Activated CD8-positive, alpha-beta memory T cell treated with anti-CD3 and anti-CD28 coated beads, Interleukin-2, amount 50 U/mL, for 4 hours (primary cell): Measurements from ENCODE around the gene CACNA1F.

Source experiments
- DNase-seq: peaks from one replicate; pipeline ENCODE4 v3.0.0-alpha.2; 2020

The CACNA1F gene

DNA sequence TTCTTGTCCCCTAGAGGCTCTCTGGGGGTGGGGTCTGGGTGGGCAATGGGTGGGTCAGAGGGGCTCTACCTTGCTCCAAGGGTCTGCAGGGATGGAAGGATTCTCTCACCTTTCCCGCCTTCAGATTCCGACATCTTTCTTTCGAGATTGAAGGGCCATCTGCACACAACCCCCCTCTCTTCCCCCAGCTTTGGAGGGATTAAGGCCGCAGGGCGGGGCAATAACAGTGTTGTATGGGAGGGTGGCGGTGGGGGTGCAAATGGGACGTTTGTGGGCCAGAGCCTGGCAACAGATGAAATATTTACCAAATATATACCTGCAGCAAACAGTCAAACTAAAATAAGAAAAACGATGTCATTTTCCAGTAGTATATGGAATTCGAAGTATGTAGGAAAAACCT, at the start of gene CACNA1F:
TSS of gene CACNA1F (minus strand) at position 165 of the 400 bp plus-strand sequence. CDS start at position 134, 31 bp downstream.
- no peak for DNase-seq

DNA sequence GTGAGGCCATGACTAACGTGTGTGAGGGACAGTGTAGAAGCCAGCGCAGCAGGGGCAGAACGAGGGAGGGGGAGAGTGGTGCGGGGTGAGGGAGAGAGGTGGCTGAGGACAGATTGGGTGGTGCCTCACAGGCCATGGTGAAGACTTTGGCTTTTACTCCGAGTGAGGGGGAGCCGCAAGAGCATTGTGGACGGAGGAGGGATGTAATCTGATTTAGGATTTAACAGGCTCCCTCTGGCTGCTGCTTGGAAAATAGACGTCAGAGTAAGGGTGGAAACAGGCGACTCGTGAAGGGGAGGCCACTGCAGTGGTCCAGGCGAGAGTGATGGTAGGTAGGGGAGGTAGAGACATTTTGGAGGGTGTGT, 49.5 kb upstream of the CACNA1F start:
- no peak for DNase-seq

GRCh38 chrX:49278081-49278480, 44.9 kb upstream of the CACNA1F start:
- DNase-seq: no peak

DNA sequence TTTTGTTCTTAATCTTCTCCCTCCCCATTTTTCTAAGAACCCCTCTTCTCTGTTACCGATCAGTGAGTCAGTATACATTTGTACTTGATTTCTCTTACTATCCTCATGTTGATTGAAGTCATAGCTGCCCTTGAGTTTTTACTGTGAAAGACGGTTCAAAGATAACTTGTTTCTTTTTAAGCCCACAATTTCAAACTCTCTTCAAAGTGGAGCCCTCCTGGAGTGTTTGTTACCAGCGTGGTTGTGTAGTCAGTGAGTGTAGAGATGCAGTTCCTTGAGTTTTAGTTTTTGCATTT, 44.3 kb upstream of the CACNA1F start:
- DNase-seq: no peak

DNA sequence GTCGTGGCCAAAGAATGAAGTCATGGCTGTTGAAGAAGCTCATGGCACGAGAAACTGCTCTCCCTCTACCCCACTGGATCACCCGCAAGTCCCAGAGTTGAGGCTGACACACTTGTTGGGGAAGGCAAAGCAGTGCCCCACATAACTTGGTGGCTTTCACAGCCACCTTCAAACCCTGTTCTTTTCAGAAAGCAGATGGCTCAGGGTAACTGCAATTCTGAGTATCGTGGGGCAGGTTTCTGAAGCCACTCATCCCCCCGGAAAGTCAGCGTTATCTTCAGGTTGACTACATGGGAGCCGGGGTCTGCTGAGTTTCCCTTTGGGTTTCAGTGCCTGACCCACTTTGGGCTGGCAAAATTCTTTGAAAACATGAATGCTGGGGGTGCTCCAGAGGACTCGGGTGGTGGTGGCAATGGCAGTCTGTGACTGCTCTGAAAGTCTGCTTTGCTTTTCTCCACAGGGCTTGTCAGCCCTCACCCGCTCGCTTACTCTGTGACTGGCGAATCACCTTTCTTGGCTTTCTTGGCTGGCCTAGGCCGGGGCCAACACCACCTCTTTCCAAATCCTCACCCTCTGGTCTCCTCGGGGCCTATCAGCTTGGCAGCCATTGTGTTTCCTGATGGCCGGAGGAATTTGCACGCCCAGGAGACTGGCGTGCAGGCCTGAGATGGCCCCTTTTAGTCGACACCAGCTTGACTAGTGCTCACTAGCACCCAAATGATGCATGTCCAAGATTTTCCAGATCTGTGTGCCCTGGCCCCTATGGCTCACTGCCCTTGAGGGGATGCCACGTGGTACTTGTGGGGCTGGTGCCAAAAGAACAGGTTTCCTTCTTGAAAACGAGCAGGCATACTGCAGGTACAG, 43.8 kb upstream of the CACNA1F start:
- DNase-seq: no peak

DNA sequence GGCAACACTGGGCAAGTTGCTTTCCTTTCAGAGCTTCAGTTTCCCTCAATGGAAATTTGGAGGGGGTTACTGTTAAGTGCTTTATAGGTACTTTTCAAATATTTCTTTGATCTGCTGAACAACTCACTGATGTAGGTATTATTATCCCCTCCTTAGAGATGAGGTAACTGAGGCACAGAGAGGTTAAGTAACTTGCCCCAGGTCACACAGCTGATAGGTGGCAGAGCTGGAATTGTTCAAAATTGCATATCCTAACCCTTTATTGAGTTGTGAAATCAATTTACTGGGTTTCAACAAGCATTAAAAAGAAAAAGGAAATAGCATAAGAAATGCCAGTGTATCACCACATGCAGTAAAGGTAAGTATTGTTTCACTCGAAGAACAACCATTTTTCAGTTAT, 43.1 kb upstream of the CACNA1F start:
- DNase-seq: no peak

GRCh38 chrX:49273181-49273727, 40.1 kb upstream of the CACNA1F start:
- no peak for DNase-seq

DNA sequence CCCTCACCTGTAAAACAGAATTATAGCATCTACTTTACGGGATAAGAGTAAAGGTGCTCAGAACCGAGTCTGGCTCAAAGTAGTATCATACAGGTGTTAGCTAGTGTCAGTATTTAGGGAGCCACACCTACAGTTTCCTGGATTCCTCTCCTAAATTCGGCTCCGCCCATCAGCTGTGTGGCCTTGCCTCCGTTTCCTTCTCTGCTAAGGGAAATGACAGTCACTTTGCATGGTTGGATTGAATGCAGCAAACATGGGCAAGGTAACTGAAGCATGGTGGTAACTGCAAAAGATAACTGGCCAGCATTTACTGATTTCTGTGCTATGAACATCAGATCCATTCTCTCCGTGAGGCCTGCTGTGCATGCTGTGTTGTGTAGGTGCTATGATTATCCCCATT, 39.3 kb upstream of the CACNA1F start:
- peak; percentile 13 for DNase-seq

- peak; percentile 12 for DNase-seq
Measured at GRCh38 chrX:49271341-49271740, 38.2 kb upstream of the CACNA1F start.

- DNase-seq: no peak
Measured at GRCh38 chrX:49270249-49270921, 37.2 kb upstream of the CACNA1F start.

DNA sequence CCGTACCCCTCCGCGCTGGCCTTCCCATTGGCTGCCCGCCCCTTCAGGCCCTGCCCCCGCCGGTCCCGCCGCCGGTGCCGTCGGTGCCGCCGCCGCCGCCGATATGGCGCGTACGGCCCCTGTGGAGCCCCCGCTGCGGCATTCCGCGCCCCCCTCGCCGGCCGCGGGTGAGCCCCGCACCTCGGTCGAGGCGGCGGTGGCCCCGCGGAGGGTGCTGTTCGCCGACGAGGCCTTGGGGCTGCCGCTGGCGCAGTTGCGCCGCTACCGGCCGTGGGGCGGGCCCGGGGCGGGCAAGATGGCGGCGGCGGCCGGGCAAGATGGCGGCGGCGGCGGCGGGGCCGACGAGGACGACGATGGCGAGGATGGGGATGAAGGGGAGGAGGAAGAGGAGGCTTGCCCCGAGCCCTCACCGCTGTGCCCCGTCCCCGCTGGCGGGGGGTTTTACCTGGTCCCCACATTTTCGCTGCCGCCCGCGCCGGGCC, 36.7 kb upstream of the CACNA1F start, which contains the start of gene PPP1R3F:
TSS of gene PPP1R3F (plus strand) at position 27 of the 482 bp plus-strand sequence. CDS start at position 104, 77 bp downstream.
- no peak for DNase-seq

DNA sequence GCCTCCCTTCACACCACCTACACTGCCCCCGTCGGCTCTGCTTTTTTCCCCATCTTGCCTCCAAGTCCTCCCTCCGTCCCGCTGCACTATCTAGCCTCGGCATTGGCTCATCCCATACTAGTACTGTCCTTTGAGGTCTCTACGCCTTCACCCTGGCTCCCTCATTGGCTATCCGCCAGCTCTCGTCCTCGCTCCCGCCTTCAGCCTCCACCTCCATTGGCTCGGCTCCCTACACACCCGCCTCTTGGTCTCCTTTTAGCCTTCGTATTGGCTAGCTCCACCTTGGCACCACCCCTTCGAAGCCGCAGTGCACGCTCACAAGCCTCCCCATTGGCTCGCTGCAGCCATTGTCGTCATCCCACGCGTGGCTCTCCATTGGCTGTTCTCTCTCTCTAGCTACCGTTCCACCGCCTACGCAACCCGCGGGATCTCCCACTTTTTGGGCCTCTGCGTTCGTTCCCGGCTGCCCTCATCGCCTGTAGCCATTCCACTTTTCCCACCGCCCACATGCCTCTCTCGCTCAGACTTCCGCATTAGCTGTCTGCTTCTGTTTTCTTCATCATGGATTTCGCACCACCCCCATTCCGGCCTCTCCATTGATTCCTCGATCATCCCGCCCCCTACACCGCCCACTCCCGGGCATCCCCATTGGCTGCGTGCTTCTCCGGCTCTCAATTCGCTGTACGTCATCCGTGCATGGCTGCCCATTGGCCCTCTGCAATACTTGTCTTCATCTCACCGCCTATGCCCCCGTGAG, 36.0 kb upstream of the CACNA1F start:
- peak; percentile 90 for DNase-seq

DNA sequence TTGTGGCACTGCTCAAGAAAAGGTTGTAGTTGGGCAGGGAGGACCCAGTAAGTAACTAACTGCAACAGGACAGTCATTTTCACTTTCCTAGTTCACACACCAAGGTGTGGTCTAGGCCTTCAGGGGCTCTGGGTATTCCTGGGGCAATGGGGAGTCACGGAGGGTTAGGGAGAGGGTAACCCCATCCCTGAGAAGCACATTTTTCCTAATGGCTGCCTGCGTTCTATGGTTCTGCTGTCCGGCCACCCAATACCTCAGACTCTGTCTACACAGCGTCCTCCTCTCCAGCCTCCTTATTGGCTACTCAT, 35.5 kb upstream of the CACNA1F start:
- DNase-seq: no peak

GRCh38 chrX:49266523-49267445, 33.6 kb upstream of the CACNA1F start:
- DNase-seq: no peak

GRCh38 chrX:49264460-49264859, 31.3 kb upstream of the CACNA1F start, which contains the start of gene FOXP3:
Gene FOXP3 (minus strand): TSS chrX:49264710. CDS start chrX:49258505, 6,205 bp downstream.
- DNase-seq: no peak

GRCh38 chrX:49263631-49264030, 30.5 kb upstream of the CACNA1F start:
- DNase-seq: no peak

- no peak for DNase-seq
Measured at GRCh38 chrX:49262603-49263002, 29.5 kb upstream of the CACNA1F start.

DNA sequence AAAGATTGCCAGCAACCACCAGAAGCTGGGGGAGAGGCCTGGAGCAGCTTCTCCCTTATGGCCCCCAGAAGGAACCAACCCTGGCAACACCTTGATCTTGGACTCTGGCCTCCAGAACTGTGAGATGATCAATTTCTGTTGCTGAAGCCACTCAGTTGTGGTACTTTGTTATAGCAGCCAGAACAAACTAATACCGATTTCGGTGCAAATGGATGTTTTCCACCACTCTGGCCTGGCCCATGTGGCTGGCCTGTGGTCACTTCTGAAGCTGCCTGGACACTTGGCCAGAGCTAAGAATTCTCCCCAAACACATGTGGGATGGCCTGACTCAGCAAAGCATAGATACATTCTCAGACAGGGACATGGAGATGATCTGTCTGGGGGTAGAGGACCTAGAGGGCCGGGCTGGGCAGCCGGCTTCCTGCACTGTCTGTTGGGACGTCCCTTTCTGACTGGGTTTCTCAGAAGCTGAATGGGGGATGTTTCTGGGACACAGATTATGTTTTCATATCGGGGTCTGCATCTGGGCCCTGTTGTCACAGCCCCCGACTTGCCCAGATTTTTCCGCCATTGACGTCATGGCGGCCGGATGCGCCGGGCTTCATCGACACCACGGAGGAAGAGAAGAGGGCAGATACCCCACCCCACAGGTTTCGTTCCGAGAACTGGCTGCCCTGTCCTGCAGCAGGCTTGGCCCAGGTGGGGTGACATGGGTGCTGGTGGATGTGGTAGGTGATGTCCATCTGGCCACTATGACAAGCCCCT, 27.3 kb upstream of the CACNA1F start:
- DNase-seq: no peak

- no peak for DNase-seq
Measured at GRCh38 chrX:49258749-49259124, 25.6 kb upstream of the CACNA1F start.

GRCh38 chrX:49257846-49258748, 25.0 kb upstream of the CACNA1F start:
- DNase-seq: no peak
